T-helper 2 cell (primary cell): ENCODE measurements around the gene SOHLH2.

Experiments
- DNase-seq, 5 experiments: peaks; one replicate each; pipeline versions ENCODE4 v3.0.0 to v3.0.0-alpha.2; 2012 to 2022

Gene SOHLH2

DNA sequence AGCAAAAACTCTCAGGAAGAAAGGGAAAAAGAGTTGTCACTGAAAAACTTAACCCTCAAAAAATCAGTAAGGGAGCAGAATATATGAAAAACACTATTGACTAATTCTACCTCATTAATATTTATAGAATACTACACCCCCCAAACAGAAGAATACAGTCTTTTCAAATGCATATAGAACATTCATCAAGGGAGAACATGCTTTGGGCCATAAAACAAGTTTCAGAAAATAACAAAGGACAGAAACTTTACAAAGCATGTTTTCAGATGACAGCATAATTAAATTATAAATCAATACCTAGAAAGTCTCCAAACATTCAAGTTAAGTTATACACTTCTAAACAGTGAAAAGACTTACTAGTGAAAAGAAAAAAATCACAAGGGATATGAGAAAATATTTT is 30.5 kb downstream of the SOHLH2 start:
- no peak for DNase-seq

DNA sequence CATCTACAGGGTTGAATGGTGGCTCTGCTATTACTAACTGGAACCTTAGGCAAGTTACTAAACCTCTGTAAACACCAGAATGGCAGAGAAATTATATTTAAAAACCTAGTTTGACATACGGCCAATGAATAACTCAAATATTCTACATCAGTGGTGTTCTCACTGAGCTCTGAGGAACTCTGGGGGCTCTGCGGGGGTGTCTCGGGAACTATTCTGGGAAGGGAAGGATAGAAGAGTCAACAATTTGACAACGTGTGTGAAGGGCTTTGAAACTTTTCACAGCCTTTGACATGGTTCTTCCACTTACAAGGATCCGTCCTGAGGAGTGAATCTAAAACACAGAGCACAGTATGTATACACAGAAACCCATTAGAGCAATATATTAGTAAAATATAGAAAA is 38.7 kb downstream of the SOHLH2 start:
- DNase-seq: no peak

DNA sequence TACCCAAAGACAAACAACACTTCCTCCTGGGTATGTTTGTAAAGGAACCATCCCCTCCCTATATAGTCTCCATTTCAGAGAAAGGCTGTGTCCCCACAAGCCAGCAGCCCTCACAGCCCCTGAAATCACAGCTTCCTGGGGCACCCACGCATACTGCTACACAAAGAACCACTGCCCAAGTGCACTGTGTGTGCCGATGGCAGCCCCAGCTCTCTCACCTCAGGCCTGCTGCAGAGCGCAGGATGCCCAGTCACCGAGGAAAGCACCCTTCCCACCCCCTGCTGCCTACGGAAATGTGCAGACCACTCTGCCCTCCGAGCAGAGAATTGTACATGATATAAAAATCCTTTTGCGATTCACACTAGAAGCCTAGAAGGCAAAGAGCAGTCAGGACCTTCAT is 39.4 kb downstream of the SOHLH2 start:
- no peak for DNase-seq

DNA sequence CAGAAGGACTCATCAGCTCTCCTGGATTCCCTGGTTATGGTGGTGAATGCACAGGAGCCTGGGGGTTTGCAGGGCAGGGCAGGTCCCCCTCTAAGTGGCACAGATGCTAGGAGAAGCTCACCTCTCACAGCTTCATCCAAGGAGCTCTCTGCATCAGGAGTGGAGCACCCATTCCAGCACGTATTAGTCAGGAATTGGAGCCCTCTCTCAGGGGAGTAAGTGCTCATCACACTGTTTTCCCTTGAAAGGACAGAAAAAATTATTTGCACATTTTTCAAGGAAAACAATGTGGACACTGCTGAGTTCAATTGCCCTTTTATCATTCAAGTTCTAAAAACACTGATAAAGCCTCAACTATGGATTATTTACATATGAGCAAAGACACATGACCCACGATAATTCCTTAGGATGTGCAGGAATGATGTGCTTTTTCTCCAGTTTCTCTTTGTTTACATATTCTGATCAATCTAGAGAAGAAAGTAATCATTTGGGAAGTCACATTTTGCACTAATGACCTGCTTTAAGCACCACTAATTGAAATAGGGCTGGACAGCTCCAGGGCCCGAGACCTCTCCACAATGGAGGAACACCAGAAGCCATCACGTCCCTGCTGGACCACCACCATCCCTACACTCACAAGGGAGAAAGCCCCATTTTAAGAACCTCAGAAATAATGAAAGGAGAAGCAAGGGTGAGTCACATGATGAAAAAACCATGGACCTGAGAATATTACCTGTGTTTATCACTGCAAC is 40.6 kb downstream of the SOHLH2 start:
- DNase-seq: no peak

DNA sequence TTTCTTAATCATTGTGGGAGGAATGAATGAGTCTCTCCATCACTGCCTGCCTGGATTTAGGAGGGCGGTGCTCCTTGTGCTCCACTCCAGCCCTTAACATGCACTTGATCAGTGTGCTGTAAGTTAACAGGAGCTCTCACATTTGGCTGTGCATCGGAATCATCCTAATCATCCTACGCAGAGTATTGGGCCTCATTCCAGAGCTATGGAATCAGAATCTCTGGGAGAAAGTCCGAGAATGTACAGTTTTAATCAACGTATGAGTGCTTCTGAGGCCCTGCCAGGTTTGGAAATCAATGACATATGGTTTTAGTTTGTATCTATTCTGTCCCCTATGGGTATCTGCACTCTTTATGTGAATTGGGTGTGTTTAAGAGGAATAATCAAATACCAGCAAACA is 48.3 kb downstream of the SOHLH2 start:
- DNase-seq: no peak

DNA sequence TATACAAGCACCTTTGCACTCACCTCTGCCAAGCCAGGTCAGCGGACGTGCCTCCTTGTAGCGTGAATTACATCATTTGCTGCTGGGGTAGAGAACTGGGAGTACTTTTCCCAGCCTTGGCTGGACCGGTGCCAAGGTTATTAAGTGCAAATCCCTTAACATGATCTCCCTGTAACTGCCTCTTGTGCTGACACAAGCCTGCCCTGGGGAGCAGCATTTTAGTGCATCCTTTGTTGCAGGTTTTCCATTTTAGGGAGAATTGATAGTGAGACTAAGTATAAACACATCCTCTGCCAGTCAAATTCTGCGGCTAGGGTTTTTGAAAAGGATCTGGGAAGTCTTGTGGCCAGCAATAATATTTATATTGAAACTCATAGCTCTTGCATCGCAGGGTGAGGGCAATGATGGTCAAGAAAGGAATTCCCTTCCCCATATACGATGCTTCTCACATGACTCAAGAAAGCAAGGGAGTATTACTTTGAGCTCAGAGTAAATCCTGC is 50.5 kb downstream of the SOHLH2 start:
- no peak for DNase-seq

DNA sequence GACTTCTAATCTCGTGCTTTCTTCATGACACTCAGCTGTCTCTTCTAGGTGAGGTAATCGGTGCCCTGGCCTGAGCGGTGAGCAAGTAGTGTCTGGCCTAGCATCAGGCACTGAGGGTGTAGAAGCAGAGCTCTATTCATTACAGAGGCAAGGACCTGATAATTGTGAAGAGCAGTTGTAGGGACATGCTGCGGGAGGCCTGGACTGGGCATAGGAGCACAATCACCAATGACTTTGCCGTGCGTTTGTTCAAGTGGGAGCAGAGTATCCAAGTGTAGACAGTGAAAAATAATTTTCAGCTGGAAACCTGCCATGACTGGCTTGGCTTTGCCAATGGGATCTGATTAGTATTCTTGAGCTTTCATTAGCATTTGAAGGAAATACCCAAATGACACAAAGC is 51.1 kb downstream of the SOHLH2 start:
- DNase-seq: no peak

DNA sequence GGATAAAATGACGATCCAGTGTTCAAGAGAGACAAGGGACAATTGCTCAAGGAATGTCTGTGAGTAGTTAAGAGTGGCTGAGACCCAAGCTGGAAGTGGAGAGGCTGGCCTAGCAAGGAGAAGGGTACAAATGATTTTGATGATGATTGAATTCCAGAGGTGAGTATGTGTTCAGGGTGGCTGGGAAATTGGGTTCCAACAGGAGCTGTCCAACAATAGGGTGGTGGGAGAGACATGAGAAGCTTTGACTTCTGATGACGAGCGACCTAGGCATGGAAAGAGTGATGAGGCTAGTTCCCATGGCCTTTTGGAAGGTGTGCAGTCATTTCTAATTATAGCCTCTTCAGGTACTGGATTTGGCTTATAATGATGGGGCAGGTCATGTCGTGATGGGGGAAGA is 54.1 kb downstream of the SOHLH2 start:
- DNase-seq: no peak

DNA sequence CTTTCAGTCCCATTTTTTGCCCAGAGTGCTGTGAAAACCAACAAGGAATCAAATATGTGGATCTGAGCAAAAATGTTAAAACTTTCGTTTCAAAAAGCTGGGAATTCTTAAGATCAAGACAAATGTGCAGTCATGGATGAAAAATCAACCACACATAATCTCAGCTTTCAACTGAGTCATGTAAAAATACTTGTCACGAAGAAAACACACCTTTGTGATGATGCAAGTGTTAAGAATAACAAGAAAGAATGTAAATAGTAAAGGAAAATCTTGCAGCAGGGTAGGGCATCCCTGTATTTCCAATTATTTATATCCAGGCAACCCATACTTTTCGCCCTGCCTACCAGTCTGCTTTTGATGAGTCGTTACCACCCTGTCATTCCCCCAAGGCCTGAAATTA is 55.7 kb downstream of the SOHLH2 start:
- no peak for DNase-seq

DNA sequence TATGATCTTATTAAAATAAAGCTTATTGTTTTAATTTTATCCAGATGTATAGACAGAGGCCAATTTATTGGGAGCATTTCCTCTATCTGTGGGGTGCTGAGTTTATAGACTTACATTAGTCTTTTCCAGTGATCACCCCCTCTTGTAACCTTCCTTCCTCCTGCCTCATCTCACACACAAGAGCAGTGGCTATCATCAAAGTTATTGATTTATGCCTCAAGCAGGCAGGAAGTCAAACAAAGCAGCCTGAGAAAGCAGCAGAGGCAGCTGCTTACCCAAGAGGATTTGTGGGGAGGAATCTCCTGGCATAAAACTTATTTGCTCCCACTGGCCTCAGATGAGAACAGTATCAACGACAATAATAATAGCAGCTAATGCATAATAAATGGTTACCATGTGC is 56.9 kb downstream of the SOHLH2 start:
- no peak for DNase-seq

DNA sequence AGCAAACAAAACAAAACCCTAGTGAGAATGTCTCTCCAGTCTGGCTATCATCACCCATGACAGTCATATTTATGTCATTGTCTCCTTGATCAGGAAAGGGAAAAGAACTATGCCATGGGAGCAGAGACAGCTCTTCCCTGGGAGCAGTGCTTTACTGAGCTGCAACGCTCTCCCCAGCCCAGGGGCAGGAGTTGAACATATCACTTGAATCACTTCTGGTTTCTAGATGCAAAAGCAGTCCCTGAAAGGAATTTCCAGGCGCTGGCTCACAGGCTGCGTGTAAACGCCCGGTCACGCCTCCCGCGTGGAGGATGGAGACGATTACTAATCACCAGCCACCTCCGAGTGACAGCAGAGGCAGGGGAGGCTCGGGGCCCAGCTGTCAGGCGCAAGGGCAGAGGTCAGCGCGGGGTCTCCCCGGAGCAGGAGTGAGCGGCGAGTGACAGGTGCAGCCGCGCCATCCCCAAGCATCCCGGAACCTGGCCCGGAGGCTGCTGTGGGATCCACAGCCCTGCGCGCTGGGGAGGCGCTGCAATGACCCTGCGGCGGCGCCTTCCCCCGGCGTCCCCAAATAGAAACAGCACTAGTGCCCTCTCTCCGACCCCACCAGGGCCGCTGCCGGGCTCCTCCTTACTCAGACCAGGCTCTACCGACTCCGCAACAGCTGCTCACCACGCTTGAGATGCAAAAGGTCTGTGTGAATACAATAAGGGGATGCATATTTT is 59.6 kb downstream of the SOHLH2 start:
- no peak for DNase-seq

DNA sequence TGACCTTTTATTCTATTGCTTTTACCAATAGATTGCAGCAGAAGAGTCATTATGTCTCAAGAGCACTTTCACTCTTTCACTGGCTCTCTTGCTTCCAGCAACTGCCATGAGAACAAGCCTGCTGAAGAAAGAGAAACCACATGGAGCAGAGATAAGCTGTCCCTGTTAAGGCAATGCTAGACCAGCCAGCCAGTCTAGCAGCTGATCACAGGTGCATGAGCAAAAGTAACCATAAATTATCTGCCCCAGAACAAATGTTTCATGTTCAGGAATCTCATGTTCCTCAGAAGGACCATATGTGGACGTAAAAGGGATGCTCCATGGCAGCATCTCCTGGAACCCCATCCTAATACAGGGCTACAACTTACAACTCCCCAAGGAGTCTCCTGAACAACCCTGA is 62.8 kb downstream of the SOHLH2 start:
- DNase-seq: no peak

DNA sequence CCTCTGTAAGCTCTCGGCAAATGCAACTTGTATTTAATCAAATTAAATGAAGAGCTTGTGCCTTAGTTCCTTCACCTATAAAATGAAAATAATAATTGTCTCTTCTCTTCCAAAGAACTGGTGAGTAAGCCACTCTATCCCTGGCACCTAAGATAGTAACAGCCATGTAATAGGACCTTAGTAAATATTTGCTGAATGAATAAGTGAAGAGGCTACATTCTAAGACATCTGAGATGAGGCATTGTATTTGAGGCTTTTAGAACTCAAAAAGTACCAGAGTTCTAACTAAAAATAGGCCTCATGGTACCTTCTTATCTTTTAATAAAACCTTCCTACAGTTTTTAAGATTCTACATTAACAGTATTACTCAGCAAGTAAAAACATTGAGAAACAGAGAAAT is 65.9 kb downstream of the SOHLH2 start:
- DNase-seq: no peak

DNA sequence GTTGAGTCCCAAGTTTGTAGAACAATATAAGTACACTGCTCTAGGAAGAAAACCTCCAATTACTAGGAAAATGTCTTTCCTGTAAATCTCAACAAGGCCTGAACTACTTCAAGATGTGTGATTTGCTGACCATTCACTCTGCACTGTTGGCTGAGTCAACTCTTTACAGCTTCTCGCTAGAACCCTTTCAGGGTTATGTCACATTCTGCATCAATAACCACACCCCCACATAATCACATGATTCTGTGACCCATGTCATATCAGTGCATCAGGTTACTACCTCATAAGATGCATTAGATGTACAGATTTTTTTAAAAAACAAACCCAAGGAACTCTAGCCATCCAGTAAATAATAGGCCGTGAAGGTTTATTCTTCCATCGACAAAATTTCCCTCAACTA is 67.0 kb downstream of the SOHLH2 start:
- no peak for DNase-seq

DNA sequence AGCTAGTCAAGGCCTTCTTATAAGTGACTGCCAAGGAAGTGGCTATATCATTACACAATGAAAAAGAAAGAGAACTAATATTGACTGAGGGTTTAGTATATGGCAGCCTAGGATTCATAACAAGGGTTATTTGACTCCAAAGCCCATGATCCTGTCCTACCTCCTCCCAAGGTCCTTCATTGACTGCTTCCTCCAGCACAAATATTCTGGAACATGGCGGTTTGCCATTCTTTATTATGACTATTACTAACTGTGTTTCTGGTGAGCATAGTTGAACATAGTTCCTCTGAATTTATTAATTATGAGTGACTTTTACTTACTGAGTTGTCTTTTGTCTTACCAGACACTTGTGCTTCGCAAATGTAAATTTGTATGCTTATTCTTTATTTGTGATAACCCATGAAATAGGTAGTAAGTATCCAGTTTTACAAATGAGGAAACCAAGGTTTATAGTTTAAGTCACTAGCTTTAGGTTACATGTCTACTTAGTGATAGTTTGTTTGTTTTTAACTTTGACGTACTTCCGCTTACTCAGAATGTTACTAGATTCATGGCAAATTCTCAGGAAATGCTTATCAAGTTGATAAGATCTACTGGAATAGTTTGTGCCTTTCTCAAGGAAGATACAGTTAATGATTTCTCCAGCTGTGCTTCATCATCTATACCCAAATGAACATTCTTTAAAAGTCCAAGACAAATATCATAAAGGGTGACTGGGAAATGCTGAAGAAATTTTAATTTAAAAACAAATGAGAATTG is 67.7 kb downstream of the SOHLH2 start:
- DNase-seq: no peak

DNA sequence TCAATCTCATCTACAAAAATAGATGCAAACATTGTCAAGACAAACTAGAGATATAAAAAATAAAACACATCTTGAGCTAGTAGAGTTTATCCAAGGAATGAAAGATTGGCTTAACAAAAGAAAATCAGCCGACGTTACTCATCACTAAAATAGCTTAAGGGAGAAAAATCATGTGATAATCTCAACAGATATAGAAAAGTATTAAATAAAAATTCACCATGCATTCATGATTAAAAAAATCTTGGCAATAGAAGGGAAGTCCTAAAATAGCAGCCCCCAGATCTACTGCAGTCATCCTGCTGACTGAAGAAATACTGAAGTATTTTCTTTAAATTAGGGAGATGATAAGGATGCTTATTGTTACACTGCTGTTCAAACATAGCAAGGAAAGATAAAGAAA is 70.6 kb downstream of the SOHLH2 start:
- no peak for DNase-seq

DNA sequence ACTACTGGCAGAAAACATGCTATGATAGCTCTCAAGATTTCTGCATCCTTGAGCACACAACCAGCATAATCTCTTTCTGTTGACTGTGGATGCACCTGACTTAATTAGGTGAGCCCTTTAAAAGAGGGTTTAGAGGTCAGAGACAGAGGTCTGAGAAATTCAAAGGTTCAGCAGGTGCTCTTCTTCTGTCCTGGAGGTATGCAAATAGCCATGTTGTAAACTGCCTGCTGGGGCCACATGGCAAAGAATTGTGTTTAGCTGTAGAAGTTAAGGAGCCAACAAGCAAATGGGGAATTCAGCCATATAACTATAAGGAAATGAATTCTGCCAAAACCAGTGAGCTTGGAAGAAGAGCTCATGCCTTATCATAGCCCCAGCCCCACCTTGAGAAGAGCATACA is 71.6 kb downstream of the SOHLH2 start:
- DNase-seq: no peak

DNA sequence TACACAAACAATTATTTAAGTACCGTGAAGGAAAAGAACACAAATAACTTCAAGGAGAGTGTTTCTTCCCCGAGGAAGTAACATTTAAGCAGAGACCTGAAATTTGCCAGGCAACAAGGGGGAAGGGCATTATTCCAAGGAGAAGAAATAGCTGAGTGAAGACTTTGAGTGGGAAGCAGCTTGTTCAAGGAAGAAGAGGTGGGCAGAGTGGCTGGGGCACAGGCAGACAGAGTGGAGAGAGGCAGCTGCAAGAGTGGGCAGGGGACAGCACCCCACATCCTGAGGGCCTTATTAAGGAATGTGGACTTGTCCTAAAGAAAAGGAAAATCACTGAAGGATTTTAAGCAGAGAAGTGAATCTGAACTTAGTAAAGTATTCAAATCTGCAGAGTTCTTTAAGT is 78.5 kb downstream of the SOHLH2 start:
- DNase-seq: no peak

DNA sequence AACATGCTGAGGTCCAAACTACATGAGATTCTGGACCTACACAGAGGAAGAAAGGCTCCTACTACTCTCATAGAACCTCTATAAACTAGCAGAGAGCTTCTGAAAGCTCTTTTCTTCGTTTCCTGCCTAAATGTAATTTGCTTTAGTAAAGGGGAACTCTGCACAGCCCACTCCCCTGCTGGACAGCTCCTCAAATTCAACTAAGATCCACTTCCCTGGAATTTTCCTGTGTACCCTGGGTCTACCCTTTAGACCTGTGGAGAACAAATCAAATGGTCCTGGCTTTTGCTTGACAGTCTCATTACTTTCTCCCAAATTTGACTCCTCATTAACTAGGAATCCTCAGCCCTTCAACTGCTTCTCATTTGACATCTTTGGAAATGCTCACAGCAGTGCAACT is 79.7 kb downstream of the SOHLH2 start:
- DNase-seq: no peak

DNA sequence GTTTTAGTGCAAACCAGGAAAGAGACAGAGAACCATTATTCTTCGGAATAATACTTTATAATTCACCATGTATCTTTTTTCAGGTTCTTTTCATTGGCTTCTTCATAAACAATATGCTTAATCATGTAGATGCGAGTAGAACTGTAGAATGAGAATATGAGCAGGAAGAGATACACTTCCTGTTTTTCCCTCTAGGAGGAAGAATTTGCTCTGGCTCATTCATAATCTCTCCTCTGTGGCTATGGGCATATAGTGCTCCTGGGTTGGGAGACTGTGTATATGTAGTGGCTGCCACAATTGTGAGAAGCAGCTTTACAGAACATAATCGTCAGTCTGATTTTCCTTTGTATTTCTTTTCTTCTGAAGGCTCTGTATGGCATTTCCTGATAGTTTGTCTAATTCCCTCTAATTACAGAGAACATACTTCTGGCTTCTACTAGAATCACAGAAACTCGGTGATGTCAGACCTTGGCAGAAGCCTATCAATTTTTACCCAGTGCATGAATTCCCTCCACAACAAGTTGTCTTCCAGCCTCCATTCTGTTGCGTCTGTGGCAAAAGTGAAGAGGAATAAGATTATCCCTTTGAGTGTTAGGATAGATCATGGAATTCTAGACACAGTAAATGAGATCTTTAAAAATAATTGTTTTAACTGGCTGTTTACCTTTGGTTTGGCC is 80.3 kb downstream of the SOHLH2 start:
- DNase-seq: no peak

DNA sequence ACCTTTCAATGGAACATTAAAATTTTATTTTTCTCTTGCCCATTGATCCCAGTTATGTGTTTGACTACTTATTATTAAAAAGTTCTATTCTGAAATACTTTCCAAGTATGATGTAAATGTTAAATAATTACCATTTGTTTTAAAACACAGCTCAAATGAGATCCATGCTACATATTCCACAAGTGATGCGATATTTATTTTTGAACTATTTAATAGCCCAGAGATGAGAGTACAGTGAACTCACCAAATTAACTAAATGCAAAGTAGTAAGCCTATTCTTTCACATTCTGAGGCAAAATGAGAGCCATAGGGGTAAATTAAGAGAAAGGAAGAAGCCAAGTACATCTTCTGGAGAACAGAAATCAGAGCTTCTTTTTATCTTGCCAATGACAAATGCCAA is 82.0 kb downstream of the SOHLH2 start:
- no peak for DNase-seq

DNA sequence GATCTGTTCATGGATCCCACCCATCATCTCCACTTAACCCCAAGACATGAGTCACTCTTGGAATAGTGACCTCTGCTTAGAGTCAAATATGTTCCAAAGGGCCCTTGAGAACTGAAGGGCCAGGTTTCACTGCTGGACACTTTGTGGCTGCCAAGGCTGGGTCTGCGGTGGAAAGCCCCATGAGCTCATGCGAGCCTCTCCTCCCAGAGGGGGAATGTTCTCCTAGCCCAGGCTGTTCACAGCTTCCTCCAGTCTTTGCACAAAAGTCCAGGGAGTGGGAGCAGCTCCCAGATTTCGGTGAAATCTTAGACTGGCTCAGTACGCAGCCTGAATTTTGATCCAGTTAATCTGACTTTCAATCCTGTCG is 82.4 kb downstream of the SOHLH2 start:
- no peak for DNase-seq

DNA sequence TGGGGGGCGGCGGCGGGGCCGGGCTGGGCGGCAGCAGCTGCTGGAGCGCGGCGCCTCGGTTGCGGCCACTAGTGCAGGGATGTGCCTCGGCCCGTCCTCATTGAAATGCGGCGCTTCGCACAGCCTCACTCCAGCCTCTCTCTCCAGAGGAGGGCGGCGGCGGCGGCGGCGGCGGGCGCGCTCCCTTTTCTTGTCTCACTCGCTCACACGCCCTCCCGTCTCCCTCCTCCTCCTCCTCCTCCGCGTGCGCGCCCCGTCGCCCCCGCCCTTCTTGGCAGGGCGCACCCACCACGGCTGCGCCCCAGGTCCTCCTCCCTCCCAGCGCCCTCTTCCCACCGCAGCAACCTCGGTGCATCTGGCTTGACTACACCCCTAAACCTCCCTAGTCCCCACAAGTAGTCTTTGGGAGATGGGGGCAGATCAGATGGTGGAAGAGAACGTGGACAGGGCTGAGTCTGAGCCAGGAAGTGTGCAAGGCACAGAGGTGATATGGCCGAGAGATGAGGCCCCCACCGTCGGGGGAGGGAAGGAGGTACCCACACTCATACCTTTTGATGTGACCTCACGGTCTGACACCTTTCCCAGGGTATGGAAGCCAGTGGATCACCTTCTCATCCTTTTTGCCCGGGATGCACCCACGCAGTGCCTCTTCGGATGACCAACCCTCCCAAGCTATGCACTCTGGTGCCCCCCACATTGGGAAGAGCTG is 83.0 kb downstream of the SOHLH2 start, which contains the start of gene DCLK1:
DCLK1 (minus strand) TSS at position 161 of the 709 bp plus-strand sequence.
- DNase-seq: peak in 1 of 5 experiments; percentile 9
